Peyer's patch (tissue), 4 donors: ENCODE measurements around the gene SLC66A1.

Experiments used
- CTCF ChIP-seq, 6 experiments: fragments of 450-650 bp in 4 of 6; fragments of 200-600 bp in 2 of 6; sonication (generic) in 1 of 6; IDR thresholded peaks; one replicate each; pipeline ENCODE4 v1.5.1; 2017 to 2019; ENCODE audit warnings: antibody characterized with exemption in 6 of 6, mild to moderate bottlenecking in 3 of 6, moderate library complexity in 1 of 6
- POLR2A ChIP-seq, 2 donors: fragments of 450-650 bp; IDR thresholded peaks; one replicate each; pipeline ENCODE4 v1.5.1; 2017; ENCODE audit warnings: antibody characterized with exemption in 2 of 2, mild to moderate bottlenecking in 2 of 2, moderate library complexity in 2 of 2

DNA sequence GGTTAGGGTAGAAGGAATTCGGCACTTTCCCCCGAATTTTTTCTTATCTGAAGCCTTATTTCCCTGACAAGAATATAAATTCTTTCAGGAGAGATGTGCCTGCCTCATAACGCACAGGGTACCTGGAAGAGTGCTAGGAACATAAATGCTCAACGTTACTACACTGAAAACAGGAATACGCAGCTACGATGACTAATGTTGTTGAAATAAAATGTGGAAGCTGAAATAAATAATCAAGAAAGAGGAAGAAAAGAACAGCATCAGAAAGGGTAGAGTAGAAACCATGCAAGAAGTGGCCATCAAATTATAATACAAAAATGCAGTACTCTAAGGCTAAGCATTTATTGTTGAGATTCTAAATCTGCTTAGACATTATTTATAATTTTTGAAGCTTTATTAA, 33.9 kb downstream of the SLC66A1 start:
- no peak for TF ChIP-seq CTCF (IDR thresholded peaks at IDR 0.05)
- no peak for TF ChIP-seq POLR2A (IDR thresholded peaks at IDR 0.05)
